NK-92 (cell line): ENCODE results near the gene OR52R1.
"Not testable (repeated sequence)": the region's sequence is repeated elsewhere in the genome, so short reads cannot be mapped to it uniquely, and the experiment has no call there.

Source experiments
- DNase-seq: peaks from one replicate; lab custom pipeline; 2025; ENCODE audit not compliant: unreplicated experiment; lab: John Stamatoyannopoulos, UW

Gene OR52R1

GRCh38 chr11:4804280-4804679 lies at the start of gene OR52R1:
Gene OR52R1, minus strand, starts transcription at chr11:4804380. Its CDS starts 0 bp downstream, at chr11:4804380.
- no peak for DNase-seq

- DNase-seq = no peak
Measured at GRCh38 chr11:4851033-4851432, 46.9 kb upstream of the OR52R1 start.

- DNase-seq = no peak
Measured at GRCh38 chr11:4848908-4849532, 44.8 kb upstream of the OR52R1 start, which contains the start of gene OR51S1. Gene OR51S1, minus strand, starts transcription at chr11:4849208. Its CDS starts 0 bp downstream, at chr11:4849208.

- no peak for DNase-seq
Measured at GRCh38 chr11:4839851-4840549, 35.8 kb upstream of the OR52R1 start.

- DNase-seq = no peak
Measured at GRCh38 chr11:4830909-4831308, 26.7 kb upstream of the OR52R1 start.

GRCh38 chr11:4830346-4830745 lies 26.2 kb upstream of the OR52R1 start:
- DNase-seq = no peak

GRCh38 chr11:4826425-4826824 lies 22.2 kb upstream of the OR52R1 start:
- no peak for DNase-seq

- no peak for DNase-seq
Measured at GRCh38 chr11:4825132-4825531, 21.0 kb upstream of the OR52R1 start.

GRCh38 chr11:4821021-4821420 lies 16.8 kb upstream of the OR52R1 start, which contains the start of gene OR51F2:
Gene OR51F2, plus strand, starts transcription at chr11:4821321. Its CDS starts 101 bp downstream, at chr11:4821422.
- no peak for DNase-seq

GRCh38 chr11:4809246-4809645 lies 5.1 kb upstream of the OR52R1 start:
- no peak for DNase-seq

GRCh38 chr11:4808476-4808875 lies 4.3 kb upstream of the OR52R1 start:
- no peak for DNase-seq

GRCh38 chr11:4801316-4801715 lies 2.9 kb downstream of the OR52R1 start:
- not testable (repeated sequence) for DNase-seq

- DNase-seq = no peak
Measured at GRCh38 chr11:4798427-4799183, 5.6 kb downstream of the OR52R1 start.

GRCh38 chr11:4797206-4797605 lies 7.0 kb downstream of the OR52R1 start:
- DNase-seq = no peak

- no peak for DNase-seq
Measured at GRCh38 chr11:4782454-4782853, 21.7 kb downstream of the OR52R1 start.

GRCh38 chr11:4769838-4770237 lies 34.3 kb downstream of the OR52R1 start, which contains the start of gene OR51F1:
Gene OR51F1, minus strand, starts transcription at chr11:4769938. Its CDS starts 0 bp downstream, at chr11:4769938.
- no peak for DNase-seq

- DNase-seq = no peak
Measured at GRCh38 chr11:4768094-4768493, 36.1 kb downstream of the OR52R1 start.

- DNase-seq = no peak
Measured at GRCh38 chr11:4766420-4767043, 37.6 kb downstream of the OR52R1 start.

GRCh38 chr11:4763096-4763495 lies 41.1 kb downstream of the OR52R1 start:
- DNase-seq = no peak
